ENCODE measurements around the gene MLLT10. TPM values are rescaled to one million over a fixed set of nuclear protein-coding genes. Genes with fewer than 3 reads are reported as not detected.
A peak's percentile ranks its signal among the peaks of the same experiment; 100 is the strongest.

Gene MLLT10
- total RNA-seq, 2 experiments from 2014 or later, result 43.0 to 49.9 TPM

DNA sequence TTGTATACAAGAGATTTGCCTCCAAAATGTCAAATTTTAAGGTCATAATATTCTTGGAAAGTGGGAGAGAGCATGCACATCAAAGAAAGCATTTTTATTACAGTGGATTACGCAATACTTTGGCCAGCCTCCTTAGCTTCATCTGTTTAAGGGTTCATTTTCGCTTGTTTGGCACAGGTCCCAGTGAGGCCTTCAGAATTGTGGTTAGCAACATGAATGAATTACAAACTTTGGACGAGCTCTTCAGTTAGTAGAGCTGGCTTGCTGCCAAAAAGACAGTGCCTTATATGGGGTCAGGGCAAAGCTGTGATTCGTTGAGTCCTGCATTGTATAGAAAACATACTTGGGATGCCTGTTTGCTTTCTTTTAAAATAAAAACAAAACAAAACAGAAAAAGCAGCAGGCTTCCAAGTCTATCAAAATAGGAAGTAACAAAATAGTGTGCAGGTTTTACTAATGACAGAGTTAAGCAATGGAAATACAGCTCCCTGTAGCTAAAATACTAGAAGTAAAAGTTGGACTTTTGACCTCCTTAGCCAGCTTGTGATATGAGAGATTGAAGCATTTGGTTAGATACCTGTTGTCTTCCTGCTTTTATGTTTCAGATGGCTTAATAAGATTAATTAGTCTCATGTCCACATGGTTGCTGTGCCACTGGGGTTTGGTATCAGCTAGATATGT is 190.8 kb downstream of the MLLT10 start:
- H3K4me3 Mint-ChIP-seq, result no peak overlapping the region
- DNase-seq, result peak; percentile 35
- H3K27ac Mint-ChIP-seq, result no peak overlapping the region
- H3K36me3 Mint-ChIP-seq (ENCODE audit: low read depth), result peaks cover 38% of the 10 kb centered on the region
- CTCF ChIA-PET, result interaction anchor here (0.9 kb wide), 1 partner anchor 11 kb away, joined by 4 read pairs; no protein-coding TSS in a partner anchor
- H3K4me1 Mint-ChIP-seq, result peaks cover 21% of the 10 kb centered on the region
- POLR2A ChIA-PET, result interaction anchor here (0.9 kb wide), 1 partner anchor 17 kb away, joined by 4 read pairs; no protein-coding TSS in a partner anchor
- no peaks in the 10 kb centered on the region for H3K27me3 Mint-ChIP-seq
- no peaks in the 10 kb centered on the region for H3K9me3 Mint-ChIP-seq

DNA sequence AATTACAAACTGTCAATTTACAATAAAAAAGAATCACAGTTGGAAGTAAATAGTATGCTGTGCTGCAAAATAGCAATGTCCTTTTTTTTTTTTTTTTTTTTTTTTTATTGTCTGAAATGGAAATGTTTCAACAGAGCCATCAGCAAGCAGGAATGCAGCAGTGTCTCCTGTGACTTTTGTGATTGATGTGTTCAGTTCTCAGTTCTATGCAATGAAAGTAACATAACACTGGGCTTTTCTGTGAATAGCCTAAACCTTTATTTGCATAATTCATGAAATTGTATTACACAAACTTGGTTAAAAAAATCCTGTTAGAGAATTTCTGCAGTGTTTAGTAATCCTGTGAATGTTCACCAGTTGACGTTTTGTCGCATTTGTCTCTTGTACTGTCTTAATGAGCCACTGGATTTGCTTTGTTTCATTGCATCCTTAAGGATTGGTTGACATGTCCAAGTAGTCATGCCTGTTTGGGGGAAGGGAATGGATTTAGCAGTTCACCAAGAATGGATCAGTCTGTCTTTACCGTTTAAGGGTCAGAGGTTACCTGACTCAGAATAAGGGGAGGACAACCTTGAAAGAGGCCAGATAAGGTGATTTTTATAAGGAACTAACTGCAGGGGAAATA is 192.7 kb downstream of the MLLT10 start:
- DNase-seq, result no peak
- ChIA-PET POLR2A (no interaction called here), CTCF (no interaction called here)
- Mint-ChIP-seq H3K4me3 (no peak overlapping the region), H3K4me1 (peaks cover 21% of the 10 kb centered on the region), H3K27ac (no peak overlapping the region), H3K36me3 (ENCODE audit: low read depth) (peaks cover 41% of the 10 kb centered on the region), H3K27me3 (no peaks in the 10 kb centered on the region), H3K9me3 (no peaks in the 10 kb centered on the region)

DNA sequence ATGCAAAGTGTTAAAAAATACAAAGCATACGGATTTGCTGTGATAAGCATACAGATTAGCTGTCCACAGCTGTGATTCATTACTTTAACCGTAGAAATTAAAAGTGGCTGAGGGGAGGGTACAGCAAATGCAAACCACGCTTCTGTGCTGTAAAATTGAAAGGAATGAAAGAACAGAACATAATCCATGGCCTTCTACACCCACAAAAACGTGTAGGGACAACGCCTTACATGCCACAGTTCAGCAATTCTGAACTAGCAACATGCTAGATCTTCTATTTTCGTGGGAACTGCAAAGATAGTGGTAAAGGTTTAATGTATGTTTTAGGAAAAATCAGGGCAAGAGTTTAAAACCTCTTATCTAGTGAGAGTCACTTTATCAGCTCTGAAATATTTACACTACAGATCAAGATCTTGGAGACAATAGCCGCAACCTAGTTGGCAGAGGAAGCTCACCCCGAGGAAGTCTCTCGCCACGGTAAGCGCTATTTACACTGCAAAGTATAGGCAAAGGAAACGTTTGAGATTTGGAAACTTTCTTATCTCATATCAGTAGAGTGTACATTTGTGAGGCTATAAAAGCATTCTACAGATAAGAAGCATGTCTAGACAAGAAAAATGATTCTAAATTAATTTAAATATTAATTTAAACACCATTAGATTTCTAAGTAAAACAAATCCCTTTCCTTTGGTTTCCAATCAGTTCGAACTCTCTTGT is 193.6 kb downstream of the MLLT10 start:
- Mint-ChIP-seq H3K27me3 (no peaks in the 10 kb centered on the region), H3K4me1 (peaks cover 21% of the 10 kb centered on the region), H3K4me3 (no peak overlapping the region), H3K9me3 (no peaks in the 10 kb centered on the region), H3K27ac (no peak overlapping the region), H3K36me3 (ENCODE audit: low read depth) (peaks cover 46% of the 10 kb centered on the region)
- POLR2A ChIA-PET, result no interaction called here
- CTCF ChIA-PET, result interaction anchor here (0.6 kb wide), 1 partner anchor 221 kb away, joined by 3 read pairs; no protein-coding TSS in a partner anchor
- DNase-seq, result no peak

DNA sequence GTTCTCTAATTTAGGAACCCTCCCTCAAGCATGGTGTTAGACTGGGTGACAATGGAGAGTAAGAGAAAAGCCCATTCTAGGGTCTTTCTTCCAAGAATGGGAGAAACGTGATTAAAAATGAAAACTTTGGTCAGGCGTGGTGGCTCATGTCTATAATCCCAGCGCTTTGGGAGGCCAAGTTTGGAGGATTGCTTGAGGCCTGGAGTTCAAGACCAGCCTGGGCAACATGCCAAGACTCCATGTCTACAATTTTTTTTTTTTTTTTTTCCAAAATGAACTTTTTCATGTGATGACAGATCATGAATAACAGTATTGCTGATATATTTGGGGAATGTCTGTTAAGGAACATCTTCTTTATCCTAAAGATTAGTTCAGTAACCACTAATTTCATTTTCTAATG is 194.6 kb downstream of the MLLT10 start:
- H3K36me3 Mint-ChIP-seq (ENCODE audit: low read depth), result peaks cover 46% of the 10 kb centered on the region
- ChIA-PET POLR2A (no interaction called here), CTCF (no interaction called here)
- peaks cover 21% of the 10 kb centered on the region for H3K4me1 Mint-ChIP-seq
- no peak overlapping the region for H3K4me3 Mint-ChIP-seq
- no peak for DNase-seq
- no peaks in the 10 kb centered on the region for H3K27me3 Mint-ChIP-seq
- H3K9me3 Mint-ChIP-seq, result no peaks in the 10 kb centered on the region
- H3K27ac Mint-ChIP-seq, result no peak overlapping the region

DNA sequence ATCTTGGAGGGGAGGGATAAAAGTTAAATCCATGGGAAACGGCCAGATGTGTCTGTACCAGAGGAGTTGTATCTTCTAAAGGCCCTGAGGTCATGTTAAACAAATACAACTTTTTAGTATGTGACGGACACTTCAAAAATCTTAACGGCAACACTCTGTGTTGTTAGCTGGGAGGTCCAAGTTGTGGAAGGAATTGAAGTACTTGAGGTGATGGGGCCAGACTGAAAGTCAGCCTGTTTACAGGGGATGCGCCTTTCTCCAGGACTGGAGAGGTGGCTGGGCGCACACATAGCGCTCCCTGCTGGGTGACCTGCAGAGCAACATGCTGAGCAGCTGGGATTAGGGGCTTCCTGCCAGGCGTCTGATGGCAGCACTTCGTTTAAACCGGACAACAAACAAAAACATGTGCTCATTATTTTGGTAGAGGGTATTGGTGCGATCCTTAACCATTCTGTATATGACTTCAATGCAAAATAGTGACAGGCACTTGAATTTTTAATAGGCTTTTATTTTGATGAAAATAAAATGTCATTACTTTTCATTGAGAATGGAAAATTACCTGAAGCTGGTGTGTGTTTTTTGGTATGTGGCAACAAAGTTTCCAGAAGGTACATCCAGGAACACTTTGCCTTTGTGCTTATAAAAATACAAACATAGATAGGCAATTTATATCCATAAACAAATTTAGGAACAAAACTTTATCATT is 198.2 kb downstream of the MLLT10 start:
- Mint-ChIP-seq H3K9me3 (no peaks in the 10 kb centered on the region), H3K4me3 (no peak overlapping the region), H3K4me1 (peaks cover 27% of the 10 kb centered on the region), H3K36me3 (ENCODE audit: low read depth) (peaks cover 50% of the 10 kb centered on the region), H3K27ac (no peak overlapping the region), H3K27me3 (no peaks in the 10 kb centered on the region)
- ChIA-PET CTCF (interaction anchor here (0.8 to 3.5 kb wide), 10 partner anchors 11 to 453 kb away, joined by 3 to 12 read pairs (median 4); no protein-coding TSS in a partner anchor), POLR2A (no interaction called here)
- peak; percentile 48 for DNase-seq

DNA sequence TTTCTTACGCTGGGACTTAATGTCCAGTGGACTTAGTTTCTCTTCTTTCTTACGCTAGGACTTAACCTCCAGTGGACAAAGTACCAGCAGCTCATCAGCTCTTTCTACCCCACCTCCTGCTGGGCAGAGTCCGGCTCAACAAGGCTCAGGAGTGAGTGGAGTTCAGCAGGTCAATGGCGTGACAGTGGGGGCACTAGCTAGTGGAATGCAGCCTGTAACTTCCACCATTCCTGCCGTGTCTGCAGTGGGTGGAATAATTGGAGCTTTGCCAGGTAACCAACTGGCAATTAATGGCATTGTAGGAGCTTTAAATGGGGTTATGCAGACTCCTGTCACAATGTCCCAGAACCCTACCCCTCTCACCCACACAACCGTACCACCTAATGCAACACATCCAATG is 199.7 kb downstream of the MLLT10 start:
- Mint-ChIP-seq H3K4me1 (peaks cover 26% of the 10 kb centered on the region), H3K36me3 (ENCODE audit: low read depth) (peaks cover 43% of the 10 kb centered on the region), H3K4me3 (no peak overlapping the region), H3K27me3 (no peaks in the 10 kb centered on the region), H3K9me3 (no peaks in the 10 kb centered on the region), H3K27ac (no peak overlapping the region)
- POLR2A ChIA-PET, result no interaction called here
- no peak for DNase-seq
- CTCF ChIA-PET, result interaction anchor here (0.6 to 3.5 kb wide), 4 partner anchors 9 to 238 kb away, joined by 3 to 12 read pairs (median 10); no protein-coding TSS in a partner anchor

DNA sequence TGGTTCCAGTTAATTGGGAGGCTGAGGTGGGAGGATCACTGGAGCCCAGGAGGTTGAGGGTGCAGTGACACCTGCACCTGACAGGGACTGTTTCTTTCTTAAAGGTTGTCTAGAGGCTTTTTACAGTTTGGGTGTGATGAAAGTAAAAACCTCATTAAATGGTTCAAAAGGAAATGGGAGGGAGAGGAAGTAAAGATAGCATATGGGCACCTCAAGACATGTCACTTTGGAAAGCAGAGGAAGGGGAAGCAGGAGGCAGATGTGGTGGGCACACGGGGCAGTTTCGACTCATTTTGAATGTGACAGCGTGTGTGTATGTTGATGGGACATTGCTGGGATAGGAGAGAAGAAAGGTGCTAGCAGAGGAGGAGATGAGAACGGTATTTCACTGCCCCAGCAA is 203.1 kb downstream of the MLLT10 start:
- no peaks in the 10 kb centered on the region for H3K9me3 Mint-ChIP-seq
- H3K36me3 Mint-ChIP-seq (ENCODE audit: low read depth), result peaks cover 46% of the 10 kb centered on the region
- no peak for DNase-seq
- no peaks in the 10 kb centered on the region for H3K27me3 Mint-ChIP-seq
- CTCF ChIA-PET, result no interaction called here
- H3K4me3 Mint-ChIP-seq, result no peak overlapping the region
- POLR2A ChIA-PET, result no interaction called here
- H3K4me1 Mint-ChIP-seq, result peaks cover 54% of the 10 kb centered on the region
- H3K27ac Mint-ChIP-seq, result peak overlapping the region; percentile 16

DNA sequence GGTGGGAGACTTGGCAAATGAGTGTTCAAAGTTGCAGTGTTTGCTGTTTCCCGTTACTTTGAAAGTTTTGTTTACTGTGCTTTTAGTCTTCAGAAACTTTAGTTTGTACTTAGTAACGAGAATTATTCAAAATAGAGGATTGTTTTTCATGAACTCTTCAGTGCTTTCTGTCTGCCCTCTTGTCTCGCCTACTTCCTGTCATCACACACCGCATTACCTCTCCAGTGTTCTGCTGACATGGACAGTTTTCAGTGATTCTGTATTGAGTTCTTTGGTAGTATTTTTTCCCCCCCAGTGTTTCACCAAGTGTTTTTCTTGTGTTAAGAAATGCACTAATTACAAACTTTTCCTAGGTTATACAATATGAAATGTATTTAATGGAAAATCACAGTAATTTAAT is 207.0 kb downstream of the MLLT10 start:
- H3K36me3 Mint-ChIP-seq (ENCODE audit: low read depth), result peaks cover 57% of the 10 kb centered on the region
- no peaks in the 10 kb centered on the region for H3K9me3 Mint-ChIP-seq
- H3K4me1 Mint-ChIP-seq, result peaks cover 50% of the 10 kb centered on the region
- peak overlapping the region; percentile 73 for H3K27ac Mint-ChIP-seq
- no peaks in the 10 kb centered on the region for H3K27me3 Mint-ChIP-seq
- ChIA-PET CTCF (no interaction called here), POLR2A (no interaction called here)
- H3K4me3 Mint-ChIP-seq, result no peak overlapping the region
- peak; percentile 44 for DNase-seq

DNA sequence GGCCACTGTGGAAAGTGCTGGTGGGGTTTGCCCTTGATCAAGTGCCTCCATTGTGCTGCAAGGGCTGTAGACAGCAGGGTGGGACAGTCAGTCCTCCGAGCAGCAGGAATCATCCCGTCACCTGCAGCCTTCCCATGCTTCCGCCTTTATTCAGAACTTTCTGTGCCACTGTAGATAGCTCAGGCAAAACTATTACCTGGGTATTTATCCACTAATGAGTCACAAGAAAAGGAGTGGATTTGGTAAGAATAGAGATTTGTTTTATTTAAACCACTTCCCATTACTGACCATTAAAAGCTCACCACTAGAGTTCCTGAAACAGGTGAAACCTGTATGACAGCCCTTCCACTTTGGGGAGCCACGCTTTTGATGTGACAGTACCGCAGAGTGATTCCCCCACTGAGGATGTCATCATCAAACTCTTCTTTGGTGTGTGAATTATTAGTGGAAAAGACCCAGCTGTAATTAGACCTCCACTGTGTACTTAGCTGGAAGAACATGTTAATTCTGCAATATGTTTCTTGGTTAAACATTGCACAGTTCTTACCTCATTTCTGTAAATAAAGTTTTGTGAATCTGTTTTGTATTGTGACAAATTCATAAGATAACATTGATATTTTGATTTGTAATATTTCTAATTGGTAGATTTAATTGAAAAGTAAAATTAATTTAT is 208.8 kb downstream of the MLLT10 start:
- ChIA-PET POLR2A (no interaction called here), CTCF (interaction anchor here (0.6 to 3.5 kb wide), 3 partner anchors 10 to 124 kb away, joined by 3 to 12 read pairs (median 3); no protein-coding TSS in a partner anchor)
- Mint-ChIP-seq H3K4me1 (peaks cover 44% of the 10 kb centered on the region), H3K4me3 (no peak overlapping the region), H3K27me3 (no peaks in the 10 kb centered on the region), H3K9me3 (no peaks in the 10 kb centered on the region), H3K36me3 (ENCODE audit: low read depth) (peaks cover 49% of the 10 kb centered on the region), H3K27ac (no peak overlapping the region)
- no peak for DNase-seq

DNA sequence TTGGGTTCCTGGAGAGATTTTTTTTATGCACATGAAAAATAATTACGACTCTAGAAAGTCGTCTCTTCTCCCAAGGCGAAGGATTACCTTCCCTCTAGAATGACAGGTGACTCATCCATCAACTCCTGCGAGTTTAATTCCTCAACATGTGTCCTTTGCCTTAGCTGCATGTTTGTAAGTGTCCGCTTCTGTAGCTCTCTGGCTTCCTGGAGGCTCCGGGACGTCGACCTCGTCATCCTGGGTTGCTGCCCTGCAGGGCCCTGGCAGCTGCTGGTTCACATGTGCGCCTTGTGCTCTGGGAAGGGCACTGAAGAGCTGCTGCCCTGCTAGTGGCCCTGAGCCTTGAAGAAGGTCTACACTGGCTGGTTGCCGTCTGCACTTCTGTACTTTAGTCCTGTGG is 210.2 kb downstream of the MLLT10 start:
- Mint-ChIP-seq H3K4me3 (no peak overlapping the region), H3K9me3 (no peaks in the 10 kb centered on the region), H3K4me1 (peaks cover 36% of the 10 kb centered on the region), H3K27me3 (no peaks in the 10 kb centered on the region), H3K27ac (no peak overlapping the region), H3K36me3 (ENCODE audit: low read depth) (peaks cover 43% of the 10 kb centered on the region)
- ChIA-PET POLR2A (no interaction called here), CTCF (interaction anchor here (3.5 kb wide), 1 partner anchor 11 kb away, joined by 12 read pairs; no protein-coding TSS in a partner anchor)
- no peak for DNase-seq

DNA sequence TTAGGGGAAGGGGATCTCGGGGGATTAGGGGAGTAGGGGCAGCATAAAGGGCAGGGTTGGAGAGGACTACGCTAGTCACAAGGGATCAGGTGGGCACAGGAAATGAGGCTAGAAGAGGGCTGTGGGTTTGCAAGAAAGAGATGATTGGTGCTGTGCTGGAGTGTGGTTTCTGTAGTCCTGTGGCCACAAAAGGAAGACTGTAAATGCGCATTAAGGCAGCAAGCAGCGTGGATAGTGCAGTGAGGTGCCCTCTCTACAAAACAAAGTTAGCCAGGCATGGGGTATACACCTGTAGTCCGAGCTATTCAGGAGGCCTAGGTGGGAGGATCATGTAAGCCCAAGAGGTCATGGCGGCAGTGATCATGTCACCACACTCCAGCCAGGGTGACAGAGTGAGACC is 212.1 kb downstream of the MLLT10 start:
- Mint-ChIP-seq H3K4me1 (peaks cover 21% of the 10 kb centered on the region), H3K36me3 (ENCODE audit: low read depth) (peaks cover 35% of the 10 kb centered on the region), H3K9me3 (no peaks in the 10 kb centered on the region), H3K27ac (peak overlapping the region; percentile 12), H3K27me3 (no peaks in the 10 kb centered on the region), H3K4me3 (no peak overlapping the region)
- CTCF ChIA-PET, result interaction anchor here (2.3 kb wide), 1 partner anchor 250 kb away, joined by 6 read pairs; no protein-coding TSS in a partner anchor
- peak; percentile 42 for DNase-seq
- POLR2A ChIA-PET, result interaction anchor here (0.7 kb wide), 1 partner anchor 14 kb away, joined by 3 read pairs; no protein-coding TSS in a partner anchor

DNA sequence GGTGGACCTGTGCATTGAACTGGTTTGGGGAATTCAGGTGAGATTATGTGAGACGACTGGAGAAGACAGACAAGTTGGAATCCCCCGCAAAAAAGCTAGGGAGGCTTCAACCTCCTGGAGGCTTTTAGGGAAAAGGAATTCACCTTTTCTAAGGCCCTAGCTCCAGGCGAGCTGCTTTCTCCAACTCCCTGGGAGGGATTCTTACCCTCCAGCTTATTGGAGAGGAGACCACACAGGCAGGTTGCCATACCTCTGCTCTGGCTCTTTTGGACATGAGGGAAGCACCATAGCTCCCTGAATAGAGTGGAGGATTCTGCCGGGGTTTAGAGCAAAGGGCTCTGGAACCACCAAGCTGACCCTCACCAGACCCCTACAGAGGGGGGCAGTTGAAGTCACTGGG is 213.8 kb downstream of the MLLT10 start:
- Mint-ChIP-seq H3K27ac (no peak overlapping the region), H3K36me3 (ENCODE audit: low read depth) (peaks cover 24% of the 10 kb centered on the region), H3K9me3 (no peaks in the 10 kb centered on the region), H3K4me3 (no peak overlapping the region), H3K27me3 (no peaks in the 10 kb centered on the region), H3K4me1 (peaks cover 13% of the 10 kb centered on the region)
- no peak for DNase-seq
- ChIA-PET CTCF (interaction anchor here (2.3 kb wide), 1 partner anchor 252 kb away, joined by 6 read pairs; no protein-coding TSS in a partner anchor), POLR2A (interaction anchor here (1.2 kb wide), 1 partner anchor 9 kb away, joined by 5 read pairs; no protein-coding TSS in a partner anchor)

Data from activated CD4-positive, alpha-beta memory T cell treated with anti-CD3 and anti-CD28 coated beads, Interleukin-2, amount 10 ng/mL, durations not matched to agents 7 days and 5 days (primary cell).